NK-92 treated with Interleukin-12 subunit alpha and Interleukin-12 subunit beta, amount 100 ng/mL, for 24 hours (cell line): Measurements from ENCODE around the gene NKAPL.
"Not testable (repeated sequence)": the region's sequence is repeated elsewhere in the genome, so short reads cannot be mapped to it uniquely, and the experiment has no call there.

ENCODE experiments used
- DNase-seq: peaks from one replicate; lab custom pipeline; 2025; lab: John Stamatoyannopoulos, UW

NKAPL gene

GRCh38 chr6:28296520-28297060 lies 37.5 kb downstream of the NKAPL start:
- DNase-seq, result no peak

DNA sequence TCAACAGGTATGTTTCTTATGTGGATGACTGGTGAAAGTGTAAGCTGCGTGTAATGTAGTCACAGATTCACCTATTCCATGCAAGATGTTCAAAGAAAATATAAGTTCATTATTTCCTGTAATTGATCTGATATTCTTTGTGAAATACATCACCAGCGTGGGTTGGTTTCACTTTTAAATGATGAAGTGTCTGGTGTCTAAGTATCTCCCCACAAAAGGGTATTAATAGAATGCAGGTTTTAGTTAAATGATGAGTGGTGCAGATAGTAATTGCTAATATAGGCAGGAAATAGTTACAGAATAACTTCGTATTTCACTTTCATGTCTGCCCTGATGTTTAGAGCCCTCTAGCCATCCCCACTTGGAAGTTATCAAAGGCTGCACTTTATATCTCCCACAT lies 44.5 kb downstream of the NKAPL start:
- DNase-seq, result no peak

DNA sequence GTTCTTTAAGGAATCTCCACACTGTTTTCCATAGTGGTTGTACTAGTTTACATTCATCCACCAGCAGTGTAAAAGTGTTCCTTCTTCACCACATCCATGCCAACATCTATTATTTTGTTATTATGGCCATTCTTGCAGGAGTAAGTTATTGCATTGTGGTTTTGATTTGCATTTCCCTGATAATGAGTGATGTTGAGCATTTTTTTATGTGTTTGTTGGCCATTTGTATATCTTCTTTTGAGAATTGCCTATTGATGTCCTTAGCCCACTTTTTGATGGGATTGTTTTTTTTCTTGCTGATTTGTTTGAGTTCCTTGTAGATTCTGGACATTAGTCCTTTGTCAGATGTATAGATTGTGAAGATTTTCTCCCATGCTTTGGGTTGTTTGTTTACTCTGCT lies 47.3 kb downstream of the NKAPL start:
- DNase-seq, result not testable (repeated sequence)
